Measurements from ENCODE around the gene FGD2. TPM values are rescaled to one million over a fixed set of nuclear protein-coding genes. Genes with fewer than 3 reads are reported as not detected.
"Not testable (repeated sequence)": the region's sequence is repeated elsewhere in the genome, so short reads cannot be mapped to it uniquely, and the experiment has no call there.

Gene FGD2
- polyA plus RNA-seq, 1 donor from 2014 or later: not detected

- Histone ChIP-seq H3K27ac (ENCODE audit: low read length) (no peak overlapping the region), H3K4me2 (ENCODE audit: low read length) (no peak overlapping the region), H3K9ac (ENCODE audit: low read length) (no peak overlapping the region), H2AFZ (ENCODE audit: low read depth, low read length) (no peak overlapping the region), H3K79me2 (replicated peaks; ENCODE audit: insufficient read depth, low read length) (peaks cover 15% of the 10 kb centered on the region), H3K9me3 (ENCODE audit: low read length) (no peaks in the 10 kb centered on the region), H3K4me3 (ENCODE audit: low read length) (no peak overlapping the region), H3K36me3 (ENCODE audit: insufficient read depth, low read length) (no peaks in the 10 kb centered on the region), H3K27me3 (ENCODE audit: insufficient read depth, low read depth, low read length) (no peaks in the 10 kb centered on the region), H3F3A (ENCODE audit: insufficient read depth, low read length, poor library complexity, severe bottlenecking) (no peaks in the 10 kb centered on the region), H3K9me2 (ENCODE audit: insufficient read depth, low read length) (no peaks in the 10 kb centered on the region), H4K20me1 (ENCODE audit: insufficient read depth) (no peaks in the 10 kb centered on the region)
- TF ChIP-seq EP300 (conservative IDR thresholded peaks at IDR 0.05; ENCODE audit: poor library complexity, severe bottlenecking) (no peak), REST (IDR thresholded peaks at IDR 0.05; ENCODE audit: borderline replicate concordance) (no peak), TAF1 (IDR thresholded peaks at IDR 0.05; ENCODE audit: low read depth) (no peak), RAD21 (conservative IDR thresholded peaks at IDR 0.05) (no peak), SMC3 (conservative IDR thresholded peaks at IDR 0.05; ENCODE audit: poor library complexity) (no peak), POLR2AphosphoS5 (IDR thresholded peaks at IDR 0.05) (no peak), CTCF (IDR thresholded peaks at IDR 0.05; ENCODE audit: poor library complexity, severe bottlenecking) (no peak), EZH2 (IDR thresholded peaks at IDR 0.05; ENCODE audit: borderline replicate concordance, insufficient read depth, low read length, poor library complexity, severe bottlenecking) (no peak), MXI1 (conservative IDR thresholded peaks at IDR 0.05; ENCODE audit: poor library complexity, severe bottlenecking) (no peak)
Observed at GRCh38 chr6:36989264-36989663, 16.2 kb upstream of the FGD2 start.

GRCh38 chr6:36990401-36990800 lies 15.1 kb upstream of the FGD2 start:
- H4K20me1 ChIP-seq (ENCODE audit: insufficient read depth); H3K27ac ChIP-seq (ENCODE audit: low read length); H3F3A ChIP-seq (ENCODE audit: insufficient read depth, low read length, poor library complexity, severe bottlenecking); H3K9me2 ChIP-seq (ENCODE audit: insufficient read depth, low read length); H3K9ac ChIP-seq (ENCODE audit: low read length); H3K4me2 ChIP-seq (ENCODE audit: low read length); H3K36me3 ChIP-seq (ENCODE audit: insufficient read depth, low read length); H2AFZ ChIP-seq (ENCODE audit: low read depth, low read length); H3K9me3 ChIP-seq (ENCODE audit: low read length); H3K79me2 ChIP-seq (replicated peaks; ENCODE audit: insufficient read depth, low read length); H3K27me3 ChIP-seq (ENCODE audit: insufficient read depth, low read depth, low read length); H3K4me3 ChIP-seq (ENCODE audit: low read length): not testable (repeated sequence)

Data from neural cell (in vitro differentiated cells).